ENCODE data around the gene HEATR5A. TPM values are rescaled to one million over a fixed set of nuclear protein-coding genes. Genes with fewer than 3 reads are reported as not detected.

The HEATR5A gene
- total and polyA plus RNA-seq, 9 of the 15 experiments (the other 6 are each of a cell fraction or from before 2014, with no cell fraction given), result 8.0 to 50.9 (median 23.0) TPM

DNA sequence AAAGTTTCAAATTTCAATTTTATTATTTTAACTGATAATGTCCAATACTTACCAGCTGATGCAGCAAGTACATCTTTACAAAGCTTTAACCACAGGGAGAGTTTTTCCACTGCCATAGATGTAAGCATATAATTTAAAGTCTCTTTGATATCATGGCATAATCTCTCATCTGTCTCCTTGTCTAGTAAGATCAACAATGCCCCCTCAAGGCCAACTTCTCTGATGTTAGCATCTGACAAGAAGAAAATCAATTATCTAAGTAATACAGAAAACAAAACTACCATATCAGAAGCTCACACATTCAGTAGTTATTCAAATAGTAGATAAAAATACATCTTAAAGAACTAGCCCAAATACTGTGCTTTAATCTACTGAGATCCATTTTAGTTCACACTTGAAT lies 94.2 kb downstream of the HEATR5A start:
- no TSS peak for BruUV-seq (replicated peaks)
- Histone ChIP-seq H3K4me1 (replicated peaks in 1 of 2; ENCODE audit: control insufficient read depth in 2 of 2, insufficient read depth in 2 of 2, low read length in 2 of 2) (no peaks in the 10 kb centered on the region), H4K20me1 (replicated peaks; ENCODE audit: control insufficient read depth, insufficient read depth, low read length) (no peaks in the 10 kb centered on the region), H3K4me2 (ENCODE audit: insufficient read depth, low read length) (no peak overlapping the region), H3K9me3 (replicated peaks; ENCODE audit: control insufficient read depth, insufficient read depth, low read depth, low read length) (peaks cover 6% of the 10 kb centered on the region), H3K79me2 (ENCODE audit: control insufficient read depth, insufficient read depth, low read length) (no peaks in the 10 kb centered on the region), H3K9me1 (ENCODE audit: control insufficient read depth, insufficient read depth, low read length) (no peaks in the 10 kb centered on the region), H3K9ac (ENCODE audit: insufficient read depth in 1 of 2, low read depth in 2 of 2, low read length in 2 of 2) (no peak overlapping the region), H3K27me3 (ENCODE audit: control insufficient read depth in 2 of 2, insufficient read depth in 2 of 2, low read length in 2 of 2) (no peaks in the 10 kb centered on the region), H2AFZ (ENCODE audit: low read depth, low read length) (no peak overlapping the region), H3K36me3 (ENCODE audit: control insufficient read depth, insufficient read depth, low read length) (no peaks in the 10 kb centered on the region), H3K4me3 (no peak overlapping the region), H3K27ac (ENCODE audit: extremely low read depth, low read depth, low read length) (no peak overlapping the region)
- intact Hi-C loops (cut with micrococcal nuclease), result no loop called here
- POLR2A ChIA-PET, result interaction anchor here (0.6 kb wide), 1 partner anchor 200 kb away, joined by 3 read pairs; no protein-coding TSS in a partner anchor
- no peak for ATAC-seq
- CTCF ChIA-PET (ENCODE audit: low intra/inter-chr PET ratio), result interaction anchor here (0.7 kb wide), 1 partner anchor 119 kb away, joined by 3 read pairs; no protein-coding TSS in a partner anchor
- FAIRE-seq, result no peak
- no peak for DNase-seq (ENCODE audit: extremely low read depth in 1 of 4, low spot score in 3 of 4)
- TF ChIP-seq RAD21 (CRISPR knock-in tag; conservative IDR thresholded peaks at IDR 0.05 in 1 of 2, IDR thresholded peaks at IDR 0.05 in 1 of 2) (peak in 1 of 2 experiments; percentile 13; a peak in 1 of 4 replicates), BDP1 (IDR thresholded peaks at IDR 0.05; ENCODE audit: insufficient read depth, insufficient read length) (no peak), CBFA2T3 (IDR thresholded peaks at IDR 0.05) (0 out of 2 replicates have a peak, but pooled peaks have one; percentile 15)
- in situ Hi-C loops (cut with MboI), result no loop called here

DNA sequence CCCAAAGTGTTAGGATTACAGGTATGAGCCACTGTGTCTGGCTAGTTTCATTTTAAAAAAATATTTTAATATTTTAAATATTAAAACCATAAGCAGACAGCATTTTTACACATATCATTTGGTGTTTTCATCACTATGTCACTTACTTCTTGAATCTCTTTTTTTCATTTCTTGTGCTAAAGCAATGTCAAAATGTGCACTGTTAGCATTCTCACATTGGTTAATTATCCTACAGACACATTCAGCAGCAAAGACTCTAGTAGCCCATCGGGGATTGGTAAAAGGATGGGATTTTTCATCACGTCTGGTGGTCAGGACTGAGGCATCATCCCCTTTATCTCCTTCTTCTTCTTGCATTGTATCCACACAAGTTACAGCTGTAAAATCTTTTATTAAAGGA lies 96.9 kb downstream of the HEATR5A start:
- no peak for DNase-seq (ENCODE audit: extremely low read depth in 1 of 4, low spot score in 3 of 4)
- in situ Hi-C loops (cut with MboI) (no loop called here), intact Hi-C loops (cut with micrococcal nuclease) (no loop called here)
- no peaks in the 10 kb centered on the region for H4K20me1 ChIP-seq (replicated peaks; ENCODE audit: control insufficient read depth, insufficient read depth, low read length)
- no peaks in the 10 kb centered on the region for H3K9me3 ChIP-seq (replicated peaks; ENCODE audit: control insufficient read depth, insufficient read depth, low read depth, low read length)
- 0 out of 3 replicates have a peak, but pooled peaks cover 3% of the 10 kb centered on the region for H3K36me3 ChIP-seq (ENCODE audit: control insufficient read depth, insufficient read depth, low read length)
- H3K27ac ChIP-seq (ENCODE audit: extremely low read depth, low read depth, low read length), result no peak overlapping the region
- TF ChIP-seq PRPF4 (IDR thresholded peaks at IDR 0.05; ENCODE audit: insufficient read depth, low read depth, low read length, poor library complexity, severe bottlenecking) (no peak), RBFOX2 (IDR thresholded peaks at IDR 0.05; ENCODE audit: low read depth, low read length) (no peak), ZFP36 (IDR thresholded peaks at IDR 0.05; ENCODE audit: low read depth, low read length, partially characterized antibody) (no peak), ZNF583 (CRISPR knock-in tag; IDR thresholded peaks at IDR 0.05) (no peak), TGIF2 (CRISPR knock-in tag; IDR thresholded peaks at IDR 0.05) (no peak), ZNF696 (CRISPR knock-in tag; conservative IDR thresholded peaks at IDR 0.05) (no peak), STAT5B (CRISPR knock-in tag; IDR thresholded peaks at IDR 0.05) (no peak), FIP1L1 (IDR thresholded peaks at IDR 0.05; ENCODE audit: low read depth, low read length, poor library complexity, severe bottlenecking) (no peak), HDAC6 (IDR thresholded peaks at IDR 0.05; ENCODE audit: low read depth, low read length) (no peak), IRF2 (CRISPR knock-in tag; IDR thresholded peaks at IDR 0.05) (no peak)
- TF ChIP-seq, protein P1, sequence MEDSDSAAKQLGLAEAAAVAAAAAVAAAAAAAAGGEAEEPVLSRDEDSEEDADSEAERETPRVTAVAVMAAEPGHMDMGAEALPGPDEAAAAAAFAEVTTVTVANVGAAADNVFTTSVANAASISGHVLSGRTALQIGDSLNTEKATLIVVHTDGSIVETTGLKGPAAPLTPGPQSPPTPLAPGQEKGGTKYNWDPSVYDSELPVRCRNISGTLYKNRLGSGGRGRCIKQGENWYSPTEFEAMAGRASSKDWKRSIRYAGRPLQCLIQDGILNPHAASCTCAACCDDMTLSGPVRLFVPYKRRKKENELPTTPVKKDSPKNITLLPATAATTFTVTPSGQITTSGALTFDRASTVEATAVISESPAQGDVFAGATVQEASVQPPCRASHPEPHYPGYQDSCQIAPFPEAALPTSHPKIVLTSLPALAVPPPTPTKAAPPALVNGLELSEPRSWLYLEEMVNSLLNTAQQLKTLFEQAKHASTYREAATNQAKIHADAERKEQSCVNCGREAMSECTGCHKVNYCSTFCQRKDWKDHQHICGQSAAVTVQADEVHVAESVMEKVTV (CRISPR knock-in tag; IDR thresholded peaks at IDR 0.05), result no peak
- TF ChIP-seq, protein P2, sequence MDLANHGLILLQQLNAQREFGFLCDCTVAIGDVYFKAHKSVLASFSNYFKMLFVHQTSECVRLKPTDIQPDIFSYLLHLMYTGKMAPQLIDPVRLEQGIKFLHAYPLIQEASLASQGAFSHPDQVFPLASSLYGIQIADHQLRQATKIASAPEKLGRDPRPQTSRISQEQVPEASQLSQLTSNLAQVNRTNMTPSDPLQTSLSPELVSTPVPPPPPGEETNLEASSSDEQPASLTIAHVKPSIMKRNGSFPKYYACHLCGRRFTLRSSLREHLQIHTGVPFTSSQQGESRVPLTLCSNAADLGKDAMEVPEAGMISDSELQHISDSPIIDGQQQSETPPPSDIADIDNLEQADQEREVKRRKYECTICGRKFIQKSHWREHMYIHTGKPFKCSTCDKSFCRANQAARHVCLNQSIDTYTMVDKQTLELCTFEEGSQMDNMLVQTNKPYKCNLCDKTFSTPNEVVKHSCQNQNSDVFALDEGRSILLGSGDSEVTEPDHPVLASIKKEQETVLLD (IDR thresholded peaks at IDR 0.05), result no peak
- no peak overlapping the region for H3K4me2 ChIP-seq (ENCODE audit: insufficient read depth, low read length)
- H3K9me1 ChIP-seq (ENCODE audit: control insufficient read depth, insufficient read depth, low read length), result no peaks in the 10 kb centered on the region
- H3K27me3 ChIP-seq (ENCODE audit: control insufficient read depth in 2 of 2, insufficient read depth in 2 of 2, low read length in 2 of 2), result no peaks in the 10 kb centered on the region
- ATAC-seq, result no peak
- H3K9ac ChIP-seq (ENCODE audit: insufficient read depth in 1 of 2, low read depth in 2 of 2, low read length in 2 of 2), result no peak overlapping the region
- 91% methylated on average over 2 of the region's 2 CpGs for WGBS (ENCODE audit: insufficient coverage, low coverage, missing lambda C conversion rate)
- POLR2A ChIA-PET, result no interaction called here
- H3K4me1 ChIP-seq (replicated peaks in 1 of 2; ENCODE audit: control insufficient read depth in 2 of 2, insufficient read depth in 2 of 2, low read length in 2 of 2), result no peaks in the 10 kb centered on the region
- H3K4me3 ChIP-seq, result no peak overlapping the region
- FAIRE-seq, result no peak
- CTCF ChIA-PET (ENCODE audit: low intra/inter-chr PET ratio), result no interaction called here
- no TSS peak for BruUV-seq (replicated peaks)
- no peak overlapping the region for H2AFZ ChIP-seq (ENCODE audit: low read depth, low read length)
- H3K79me2 ChIP-seq (ENCODE audit: control insufficient read depth, insufficient read depth, low read length), result no peaks in the 10 kb centered on the region
